ENCODE data around the gene MAT1A. TPM values are rescaled to one million over a fixed set of nuclear protein-coding genes. Genes with fewer than 3 reads are reported as not detected.
"Not testable (repeated sequence)": the region's sequence is repeated elsewhere in the genome, so short reads cannot be mapped to it uniquely, and the experiment has no call there.

The MAT1A gene
- total RNA-seq, 1 experiment from 2014 or later = 2.3 TPM

- H3K4me1 Mint-ChIP-seq; DNase-seq (ENCODE audit: low spot score); H3K27me3 Mint-ChIP-seq (ENCODE audit: low read depth); H3K4me3 Mint-ChIP-seq; H3K9me3 Mint-ChIP-seq; POLR2A ChIA-PET; ATAC-seq; H3K36me3 Mint-ChIP-seq; CTCF ChIA-PET; H3K27ac Mint-ChIP-seq: not testable (repeated sequence)
Measured at GRCh38 chr10:80244371-80244770, 45.1 kb downstream of the MAT1A start.

GRCh38 chr10:80242341-80242740 is 47.1 kb downstream of the MAT1A start:
- H3K27ac Mint-ChIP-seq; H3K4me1 Mint-ChIP-seq; CTCF ChIA-PET; H3K4me3 Mint-ChIP-seq; H3K27me3 Mint-ChIP-seq (ENCODE audit: low read depth); POLR2A ChIA-PET; DNase-seq (ENCODE audit: low spot score); ATAC-seq; H3K9me3 Mint-ChIP-seq; H3K36me3 Mint-ChIP-seq: not testable (repeated sequence)

- DNase-seq (ENCODE audit: low spot score); CTCF ChIA-PET; H3K27me3 Mint-ChIP-seq (ENCODE audit: low read depth); POLR2A ChIA-PET; H3K4me1 Mint-ChIP-seq; H3K4me3 Mint-ChIP-seq; H3K27ac Mint-ChIP-seq; H3K36me3 Mint-ChIP-seq; H3K9me3 Mint-ChIP-seq: not testable (repeated sequence)
- peak; percentile 73 for ATAC-seq
Measured at GRCh38 chr10:80236457-80236856, 53.0 kb downstream of the MAT1A start.

GRCh38 chr10:80234331-80235235 is 54.9 kb downstream of the MAT1A start:
- CTCF ChIA-PET, H3K4me3 Mint-ChIP-seq: not testable (repeated sequence)

DNA sequence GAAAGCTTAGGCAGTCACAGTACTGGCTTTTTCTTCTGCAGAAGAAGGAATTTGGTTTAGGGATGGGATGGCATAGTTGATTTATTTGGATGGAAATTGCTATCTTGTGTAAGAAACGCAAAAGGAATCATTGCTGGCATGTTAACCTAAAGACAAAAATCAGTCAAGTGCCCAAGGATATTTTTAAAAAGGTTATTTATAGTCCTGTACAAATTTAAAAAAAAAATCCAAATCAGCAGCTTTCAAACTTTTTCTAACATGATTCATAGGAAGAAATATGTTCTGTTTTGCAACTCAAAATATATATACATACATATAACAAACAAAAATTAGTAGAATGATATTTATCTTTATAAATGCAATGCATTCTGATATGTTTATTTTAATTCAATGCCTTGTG is 55.6 kb downstream of the MAT1A start:
- H3K27ac Mint-ChIP-seq; CTCF ChIA-PET; H3K4me3 Mint-ChIP-seq; H3K36me3 Mint-ChIP-seq; H3K9me3 Mint-ChIP-seq; ATAC-seq; DNase-seq (ENCODE audit: low spot score); H3K4me1 Mint-ChIP-seq; H3K27me3 Mint-ChIP-seq (ENCODE audit: low read depth); POLR2A ChIA-PET: not testable (repeated sequence)

More at GRCh38 chr10:80234331-80235235, 54.9 kb downstream of the MAT1A start:
- POLR2A ChIA-PET; H3K36me3 Mint-ChIP-seq; H3K4me1 Mint-ChIP-seq; H3K27me3 Mint-ChIP-seq (ENCODE audit: low read depth); DNase-seq (ENCODE audit: low spot score); H3K27ac Mint-ChIP-seq; H3K9me3 Mint-ChIP-seq; ATAC-seq: not testable (repeated sequence)

- H3K27ac Mint-ChIP-seq; ATAC-seq; DNase-seq (ENCODE audit: low spot score); H3K4me3 Mint-ChIP-seq; H3K9me3 Mint-ChIP-seq; H3K27me3 Mint-ChIP-seq (ENCODE audit: low read depth); H3K36me3 Mint-ChIP-seq; H3K4me1 Mint-ChIP-seq; POLR2A ChIA-PET; CTCF ChIA-PET: not testable (repeated sequence)
Measured at GRCh38 chr10:80226723-80227122, 62.7 kb downstream of the MAT1A start.

DNA sequence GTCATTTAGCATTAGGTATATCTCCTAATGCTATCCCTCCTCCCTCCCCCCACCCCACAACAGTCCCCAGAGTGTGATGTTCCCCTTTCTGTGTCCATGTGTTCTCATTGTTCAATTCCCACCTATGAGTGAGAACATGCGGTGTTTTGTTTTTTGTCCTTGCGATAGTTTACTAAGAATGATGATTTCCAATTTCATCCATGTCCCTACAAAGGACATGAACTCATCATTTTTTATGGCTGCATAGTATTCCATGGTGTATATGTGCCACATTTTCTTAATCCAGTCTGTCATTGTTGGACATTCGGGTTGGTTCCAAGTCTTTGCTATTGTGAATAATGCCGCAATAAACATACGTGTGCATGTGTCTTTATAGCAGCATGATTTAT is 66.4 kb downstream of the MAT1A start:
- not testable (repeated sequence) for ATAC-seq; H3K9me3 Mint-ChIP-seq; H3K4me1 Mint-ChIP-seq; H3K36me3 Mint-ChIP-seq; H3K27me3 Mint-ChIP-seq (ENCODE audit: low read depth); DNase-seq (ENCODE audit: low spot score); H3K27ac Mint-ChIP-seq; H3K4me3 Mint-ChIP-seq
- ChIA-PET CTCF (interaction anchor here (1.0 to 3.1 kb wide), 20 partner anchors 10 to 194 kb away, joined by 3 to 66 read pairs (median 6); no protein-coding TSS in a partner anchor), POLR2A (interaction anchor here (1.0 kb wide), 1 partner anchor 79 kb away, joined by 6 read pairs; no protein-coding TSS in a partner anchor)

Other genes with a start within 250 kb of the MAT1A start
- 18.5 to 23.3 TPM (median 22.2 TPM) in 3 replicates for gene TMEM254, start 211.0 kb downstream of the MAT1A start, total RNA-seq (2021)
- 4.6 to 7.3 TPM (median 6.6 TPM) in 3 replicates for gene PLAC9, start 156.9 kb downstream of the MAT1A start, total RNA-seq (2021)
- 67.5 to 83.3 TPM (median 80.1 TPM) in 3 replicates for gene ANXA11, start 84.1 kb downstream of the MAT1A start, total RNA-seq (2021)
- 0.50 to 0.52 TPM in 2 of 3 replicates, not detected in the other for gene DYDC1, start 67.1 kb upstream of the MAT1A start, total RNA-seq (2021)
- gene DYDC2, start 67.1 kb upstream of the MAT1A start, total RNA-seq (2021) = 1.9 to 3.3 TPM (median 2.4 TPM) in 3 replicates
- gene PRXL2A, start 118.9 kb upstream of the MAT1A start, total RNA-seq (2021) = 46.6 to 56.5 TPM (median 52.4 TPM) in 3 replicates
- gene TSPAN14, start 164.7 kb upstream of the MAT1A start, total RNA-seq (2021) = 64.0 to 73.5 TPM (median 72.1 TPM) in 3 replicates
- 0.04 to 0.09 TPM in 2 of 3 replicates, not detected in the other for gene SH2D4B, start 248.2 kb upstream of the MAT1A start, total RNA-seq (2021)

Measured in WTC11 (cell line).